AG09309 (cell line): ENCODE results near the gene STC2.
A peak's percentile ranks its signal among the peaks of the same experiment; 100 is the strongest.

Experiments used
- DNase-seq: peaks from one replicate; pipeline ENCODE4 v3.0.0-alpha.2; 2010; ENCODE audit warnings: low read depth
- H3K4me3 ChIP-seq: 2 replicates; pipeline ENCODE4 v1.5.1; 2011; ENCODE audit warnings: mild to moderate bottlenecking, low read depth, low read length, moderate library complexity; ENCODE audit not compliant: control insufficient read depth
- CTCF ChIP-seq: IDR thresholded peaks from 2 replicates; pipeline ENCODE4 v1.5.1; 2011; ENCODE audit warnings: mild to moderate bottlenecking, low read depth, low read length, inconsistent platforms; ENCODE audit not compliant: insufficient read depth, control insufficient read depth; ENCODE audit errors: missing control alignments

Gene STC2

GRCh38 chr5:173317852-173318251, 10.4 kb downstream of the STC2 start:
- no peak for DNase-seq
- TF ChIP-seq CTCF: no peak
- H3K4me3 ChIP-seq: no peak overlapping the region

GRCh38 chr5:173317091-173317730, 11.0 kb downstream of the STC2 start:
- no peak for TF ChIP-seq CTCF
- no peak for DNase-seq
- H3K4me3 ChIP-seq: no peak overlapping the region

GRCh38 chr5:173316339-173317020, 11.7 kb downstream of the STC2 start:
- no peak overlapping the region for H3K4me3 ChIP-seq
- no peak for DNase-seq
- TF ChIP-seq CTCF: no peak

- DNase-seq: peak; percentile 49
Observed at GRCh38 chr5:173315495-173316338, 12.5 kb downstream of the STC2 start.

GRCh38 chr5:173314166-173314952, 13.9 kb downstream of the STC2 start:
- no peak for DNase-seq
- no peak for TF ChIP-seq CTCF
- no peak overlapping the region for H3K4me3 ChIP-seq

More at GRCh38 chr5:173315495-173316338, 12.5 kb downstream of the STC2 start:
- TF ChIP-seq CTCF: no peak
- no peak overlapping the region for H3K4me3 ChIP-seq

- H3K4me3 ChIP-seq: no peak overlapping the region
- DNase-seq: no peak
- no peak for TF ChIP-seq CTCF
Observed at GRCh38 chr5:173313351-173313801, 14.8 kb downstream of the STC2 start.
